ENCODE measurements around the gene PADI4. TPM values are rescaled to one million over a fixed set of nuclear protein-coding genes. Genes with fewer than 3 reads are reported as not detected.
"Not testable (repeated sequence)": the region's sequence is repeated elsewhere in the genome, so short reads cannot be mapped to it uniquely, and the experiment has no call there.

Gene PADI4
- total and polyA plus RNA-seq, 2 experiments from 2014 or later = not detected

DNA sequence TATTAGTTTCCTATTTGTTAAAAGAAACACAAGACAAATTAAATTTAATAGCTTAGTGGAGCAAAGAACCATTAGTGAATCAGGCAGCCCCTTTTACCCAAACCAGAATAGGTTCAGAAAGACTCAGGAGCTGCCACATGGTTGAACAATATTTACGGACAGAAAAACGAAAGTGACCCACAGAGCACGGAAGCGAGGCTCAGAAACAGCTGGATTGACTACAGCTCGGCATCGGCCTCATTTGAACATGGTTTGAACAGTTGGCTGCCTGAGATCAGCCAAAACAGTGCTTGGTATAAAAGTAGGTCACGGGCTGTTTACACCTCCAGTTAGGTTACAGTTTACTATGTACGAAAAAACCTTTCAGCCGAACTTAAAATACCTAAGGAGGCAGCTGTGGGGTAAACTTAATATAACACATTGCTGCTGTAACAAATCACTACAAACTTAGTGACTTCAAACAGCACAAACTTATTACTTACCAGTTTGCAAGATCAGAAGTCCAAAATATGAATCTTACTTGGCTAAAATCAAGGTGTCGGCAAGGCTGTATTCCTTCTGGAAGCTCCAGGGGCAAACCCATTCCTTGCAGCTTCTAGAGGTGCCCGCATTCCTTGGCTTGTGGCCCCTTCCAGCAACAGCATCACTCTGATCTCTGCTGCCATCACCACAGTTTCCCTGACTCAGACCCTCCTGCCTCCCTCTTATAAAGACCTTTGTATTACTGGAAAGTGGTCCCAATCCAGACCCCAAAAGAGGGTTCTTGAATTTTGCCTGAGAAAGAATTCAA lies 11.8 kb downstream of the PADI4 start:
- H3K36me3 ChIP-seq = no peaks in the 10 kb centered on the region
- no peak for DNase-seq (ENCODE audit: low read depth in 1 of 2, low spot score in 1 of 2)
- H3K27me3 ChIP-seq = no peaks in the 10 kb centered on the region
- H3K9me3 ChIP-seq (ENCODE audit: low read depth) = no peaks in the 10 kb centered on the region
- no peaks in the 10 kb centered on the region for H3K4me1 ChIP-seq (ENCODE audit: low read depth)
- H3K4me3 ChIP-seq = no peak overlapping the region
- no peak overlapping the region for H3K27ac ChIP-seq
- TF ChIP-seq CTCF (IDR thresholded peaks at IDR 0.05; ENCODE audit: low read depth, low read length) = no peak

DNA sequence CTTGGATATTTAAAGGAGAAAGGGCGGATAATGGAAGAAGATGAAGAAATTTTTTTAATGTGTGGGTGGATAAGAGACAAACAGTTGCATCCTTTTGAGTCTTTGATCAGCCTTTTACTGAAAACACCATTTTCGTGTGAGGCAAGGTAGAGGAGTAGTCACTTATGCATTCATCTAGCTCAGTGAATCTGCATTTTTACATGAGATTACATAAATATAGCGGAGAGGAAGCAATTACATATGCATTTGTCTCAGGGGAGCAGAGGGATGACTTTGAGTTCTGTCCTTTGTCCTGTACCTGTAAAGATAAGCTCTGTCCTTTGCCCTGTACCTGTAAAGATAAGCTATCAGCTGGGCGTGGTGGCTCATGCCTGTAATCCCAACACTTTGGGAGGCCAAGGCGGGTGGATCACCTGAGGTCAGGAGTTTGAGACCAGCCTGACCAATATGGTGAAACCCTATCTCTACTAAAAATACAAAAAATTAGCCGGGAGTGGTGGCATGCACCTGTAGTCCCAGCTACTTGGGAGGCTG lies 13.9 kb downstream of the PADI4 start:
- DNase-seq (ENCODE audit: low read depth in 1 of 2, low spot score in 1 of 2); H3K27ac ChIP-seq; H3K4me3 ChIP-seq; H3K4me1 ChIP-seq (ENCODE audit: low read depth); H3K27me3 ChIP-seq; H3K9me3 ChIP-seq (ENCODE audit: low read depth); H3K36me3 ChIP-seq: not testable (repeated sequence)

DNA sequence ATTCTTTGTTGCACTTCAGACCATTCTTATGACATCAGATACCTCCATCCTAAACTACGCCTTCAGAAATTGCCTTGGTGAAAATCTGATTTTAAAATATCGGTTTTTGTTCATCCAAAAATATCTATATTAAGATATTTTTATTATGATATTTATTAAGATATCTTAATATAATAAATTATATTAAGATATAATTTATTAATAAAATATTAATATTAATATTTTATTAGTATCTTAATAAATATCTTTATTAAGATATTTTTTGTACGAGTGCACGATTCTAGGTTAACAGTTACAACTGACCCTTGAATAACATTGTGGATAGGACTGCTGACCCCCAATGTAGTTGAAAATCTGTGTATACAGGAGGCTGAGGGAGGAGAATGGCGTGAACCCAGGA lies 20.9 kb downstream of the PADI4 start:
- no peak for TF ChIP-seq CTCF (IDR thresholded peaks at IDR 0.05; ENCODE audit: low read depth, low read length)
- no peak overlapping the region for H3K4me3 ChIP-seq
- H3K27ac ChIP-seq = no peak overlapping the region
- no peak for DNase-seq (ENCODE audit: low read depth in 1 of 2, low spot score in 1 of 2)
- H3K4me1 ChIP-seq (ENCODE audit: low read depth) = no peaks in the 10 kb centered on the region
- H3K36me3 ChIP-seq = no peaks in the 10 kb centered on the region
- H3K9me3 ChIP-seq (ENCODE audit: low read depth) = no peaks in the 10 kb centered on the region
- no peaks in the 10 kb centered on the region for H3K27me3 ChIP-seq

DNA sequence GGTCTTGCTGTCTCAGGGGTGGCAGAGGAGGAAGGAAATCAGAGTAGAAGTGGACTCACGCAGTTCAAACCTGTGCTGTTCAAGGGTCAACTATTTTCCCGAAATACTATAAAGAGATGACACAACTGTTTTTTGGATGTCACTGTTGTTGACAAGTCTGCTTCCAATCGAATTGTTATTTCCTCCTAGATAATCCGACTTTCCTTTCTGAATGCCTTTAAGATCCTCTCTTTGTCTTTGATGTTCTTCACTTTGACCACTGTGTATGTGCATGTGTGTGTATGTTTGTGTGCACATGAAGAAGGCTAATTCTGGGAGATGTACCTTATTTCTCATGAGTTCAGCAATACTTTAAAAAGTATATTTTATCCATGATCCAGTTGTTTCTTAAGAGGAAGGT lies 21.6 kb downstream of the PADI4 start:
- Histone ChIP-seq H3K4me1 (ENCODE audit: low read depth) (no peaks in the 10 kb centered on the region), H3K36me3 (no peaks in the 10 kb centered on the region), H3K27ac (no peak overlapping the region), H3K9me3 (ENCODE audit: low read depth) (no peaks in the 10 kb centered on the region), H3K4me3 (no peak overlapping the region), H3K27me3 (no peaks in the 10 kb centered on the region)
- no peak for DNase-seq (ENCODE audit: low read depth in 1 of 2, low spot score in 1 of 2)
- TF ChIP-seq CTCF (IDR thresholded peaks at IDR 0.05; ENCODE audit: low read depth, low read length) = no peak

DNA sequence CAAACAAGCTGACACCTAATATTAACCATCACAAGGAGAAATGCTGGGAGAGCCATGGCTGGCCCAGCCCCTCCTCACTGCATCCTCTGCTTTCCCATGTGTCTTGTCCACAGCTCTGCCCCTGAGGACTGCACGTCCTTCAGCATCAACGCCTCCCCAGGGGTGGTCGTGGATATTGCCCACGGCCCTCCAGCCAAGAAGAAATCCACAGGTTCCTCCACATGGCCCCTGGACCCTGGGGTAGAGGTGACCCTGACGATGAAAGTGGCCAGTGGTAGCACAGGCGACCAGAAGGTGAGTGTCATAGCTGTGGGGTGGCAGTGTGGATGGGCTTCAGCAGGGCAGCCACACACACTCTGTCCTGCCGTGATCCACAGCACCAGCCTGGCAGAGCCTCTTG lies 22.9 kb downstream of the PADI4 start:
- Histone ChIP-seq H3K27ac (no peak overlapping the region), H3K27me3 (no peaks in the 10 kb centered on the region), H3K4me1 (ENCODE audit: low read depth) (no peaks in the 10 kb centered on the region), H3K4me3 (no peak overlapping the region), H3K9me3 (ENCODE audit: low read depth) (no peaks in the 10 kb centered on the region), H3K36me3 (no peaks in the 10 kb centered on the region)
- no peak for DNase-seq (ENCODE audit: low read depth in 1 of 2, low spot score in 1 of 2)
- TF ChIP-seq CTCF (IDR thresholded peaks at IDR 0.05; ENCODE audit: low read depth, low read length) = no peak

GRCh38 chr1:17333081-17333480 lies 25.1 kb downstream of the PADI4 start:
- DNase-seq (ENCODE audit: low read depth in 1 of 2, low spot score in 1 of 2) = no peak
- TF ChIP-seq CTCF (IDR thresholded peaks at IDR 0.05; ENCODE audit: low read depth, low read length) = no peak
- Histone ChIP-seq H3K4me3 (no peak overlapping the region), H3K27ac (no peak overlapping the region), H3K9me3 (ENCODE audit: low read depth) (no peaks in the 10 kb centered on the region), H3K27me3 (no peaks in the 10 kb centered on the region), H3K36me3 (no peaks in the 10 kb centered on the region), H3K4me1 (ENCODE audit: low read depth) (no peaks in the 10 kb centered on the region)

All from cardiac muscle cell (in vitro differentiated cells and primary cell).